HepG2 (cell line): ENCODE measurements around the gene PTK7. TPM values are rescaled to one million over a fixed set of nuclear protein-coding genes. Genes with fewer than 3 reads are reported as not detected.

ENCODE experiments used
- ASH2L ChIP-seq: fragments of 300-600, 200-600 bp; sonication (generic); IDR thresholded peaks from 2 replicates; pipeline ENCODE4 v1.7.0; 2017; ENCODE audit warnings: low read depth, mild to moderate bottlenecking, moderate library complexity, mixed read lengths, low read length; ENCODE audit not compliant: insufficient read length
- ATF1 ChIP-seq: IDR thresholded peaks from 2 replicates; pipeline ENCODE4 v1.6.1; 2016; ENCODE audit warnings: mild to moderate bottlenecking, control low read depth
- IRX3 ChIP-seq: sonication (generic); formaldehyde crosslinking; IDR thresholded peaks from 2 replicates; pipeline ENCODE4 v1.8.1; 2023; ENCODE audit warnings: mild to moderate bottlenecking, low read depth, missing genetic modification reagents, borderline replicate concordance
- KLF13 ChIP-seq: sonication (generic); formaldehyde crosslinking; IDR thresholded peaks from 2 replicates; pipeline ENCODE4 v1.4.0; 2020; ENCODE audit warnings: mild to moderate bottlenecking, missing genetic modification reagents
- MED13 ChIP-seq: sonication (generic); formaldehyde crosslinking; IDR thresholded peaks from 2 replicates; pipeline ENCODE4 v1.5.0; 2020; ENCODE audit warnings: missing genetic modification reagents
- MIXL1 ChIP-seq: IDR thresholded peaks from 2 replicates; pipeline ENCODE4 v1.6.1; 2016
- NFE2 ChIP-seq: sonication (generic); formaldehyde crosslinking; IDR thresholded peaks from 2 replicates; pipeline ENCODE4 v1.4.0; 2020; ENCODE audit warnings: missing genetic modification reagents
- NPAS2 ChIP-seq: sonication (generic); formaldehyde crosslinking; IDR thresholded peaks from 2 replicates; pipeline ENCODE4 v1.8.0; 2022; ENCODE audit warnings: mild to moderate bottlenecking, missing genetic modification reagents, borderline replicate concordance
- NR0B2 ChIP-seq: sonication (generic); formaldehyde crosslinking; IDR thresholded peaks from 2 replicates; pipeline ENCODE4 v1.4.0; 2020; ENCODE audit warnings: mild to moderate bottlenecking, missing genetic modification reagents
- PHF5A ChIP-seq: IDR thresholded peaks from one replicate; pipeline ENCODE4 v1.6.1; 2018; ENCODE audit warnings: low read depth, missing genetic modification reagents; ENCODE audit not compliant: unreplicated experiment
- PPARG ChIP-seq: conservative IDR thresholded peaks from 2 replicates; pipeline ENCODE4 v1.6.1; 2016; ENCODE audit warnings: missing biosample characterization, missing genetic modification reagents
- SALL2 ChIP-seq: sonication (generic); formaldehyde crosslinking; IDR thresholded peaks from 2 replicates; pipeline ENCODE4 v1.8.1; 2023; ENCODE audit warnings: mild to moderate bottlenecking, missing genetic modification reagents, inconsistent platforms
- SETDB1 ChIP-seq: sonication (generic); formaldehyde crosslinking; IDR thresholded peaks from 2 replicates; pipeline ENCODE4 v1.5.1; 2020; ENCODE audit warnings: missing genetic modification reagents, mild to moderate bottlenecking, borderline replicate concordance
- SMC3 ChIP-seq: IDR thresholded peaks from 2 replicates; pipeline ENCODE4 v1.6.1; 2011; ENCODE audit warnings: low read length, improper control_type of control experiment
- YY1 ChIP-seq: IDR thresholded peaks from 2 replicates; pipeline ENCODE4 v1.6.1; 2011; ENCODE audit warnings: low read length, low read depth, moderate library complexity, mild to moderate bottlenecking; ENCODE audit not compliant: insufficient read depth, insufficient replicate concordance
- ZNF225 ChIP-seq: sonication (generic); formaldehyde crosslinking; IDR thresholded peaks from 2 replicates; pipeline ENCODE4 v1.4.0; 2020; ENCODE audit warnings: mild to moderate bottlenecking, missing genetic modification reagents
- ZNF44 ChIP-seq: sonication (generic); formaldehyde crosslinking; IDR thresholded peaks from 2 replicates; pipeline ENCODE4 v1.5.1; 2020; ENCODE audit warnings: mild to moderate bottlenecking, missing genetic modification reagents
- ZNF570 ChIP-seq: sonication (generic); formaldehyde crosslinking; IDR thresholded peaks from 2 replicates; pipeline ENCODE4 v1.4.0; 2020; ENCODE audit warnings: mild to moderate bottlenecking, missing genetic modification reagents, borderline replicate concordance
- ZNF572 ChIP-seq: sonication (generic); formaldehyde crosslinking; IDR thresholded peaks from 2 replicates; pipeline ENCODE4 v1.5.1; 2020; ENCODE audit warnings: mild to moderate bottlenecking, missing genetic modification reagents
- ZNF7 ChIP-seq: IDR thresholded peaks from 2 replicates; pipeline ENCODE4 v1.6.1; 2016; ENCODE audit warnings: missing biosample characterization, missing genetic modification reagents
- ZNF724P ChIP-seq: sonication (generic); formaldehyde crosslinking; IDR thresholded peaks from 2 replicates; pipeline ENCODE4 v1.8.0; 2022; ENCODE audit warnings: missing genetic modification reagents, borderline replicate concordance
- ZNF737 ChIP-seq: sonication (generic); formaldehyde crosslinking; IDR thresholded peaks from 2 replicates; pipeline ENCODE4 v1.5.0; 2020; ENCODE audit warnings: missing genetic modification reagents, mild to moderate bottlenecking, borderline replicate concordance
- ZNF772 ChIP-seq: sonication (generic); formaldehyde crosslinking; IDR thresholded peaks from 2 replicates; pipeline ENCODE4 v1.5.0; 2020; ENCODE audit warnings: mild to moderate bottlenecking, missing genetic modification reagents
- ZNF781 ChIP-seq: sonication (generic); formaldehyde crosslinking; IDR thresholded peaks from 2 replicates; pipeline ENCODE4 v1.5.1; 2020; ENCODE audit warnings: borderline replicate concordance, mild to moderate bottlenecking, missing genetic modification reagents; ENCODE audit errors: not compliant biosample characterization
- ZNF839 ChIP-seq: sonication (generic); formaldehyde crosslinking; IDR thresholded peaks from 2 replicates; pipeline ENCODE4 v1.4.0; 2020; ENCODE audit warnings: missing genetic modification reagents, mild to moderate bottlenecking, borderline replicate concordance
- polyA plus RNA-seq, 8 experiments: library from polyadenylated mRNA; depleted of rRNA in 3 of 8; stranded (reverse) in 7 of 8; unstranded in 1 of 8; fragments of >200 nt; fragmentation: Illumina TruSeq in 4 of 8; extraction: Trizol in 4 of 8; gene quantifications; 2 replicates each; pipeline versions ENCODE4 v1.2.1 to v1.2.3, GENCODE V29; 2011 to 2016; ENCODE audit warnings: low read depth in 4 of 8, missing spikeins in 1 of 8, mixed read lengths in 1 of 8; ENCODE audit not compliant: insufficient read depth in 1 of 8
- total RNA-seq, 5 experiments: library from RNA; depleted of rRNA; stranded (reverse); fragments of >200 nt; fragmentation: Illumina TruSeq; extraction: Trizol; gene quantifications; 2 replicates each; pipeline ENCODE4 v1.2.3, GENCODE V29; 2016; ENCODE audit warnings: low read depth in 1 of 5
- TF ChIP-seq, protein P1 (sequence below): sonication (generic); formaldehyde crosslinking; IDR thresholded peaks from 2 replicates; pipeline ENCODE4 v1.8.0; 2022; ENCODE audit warnings: mild to moderate bottlenecking, missing genetic modification reagents, borderline replicate concordance
- TF ChIP-seq, protein P2 (sequence below): sonication (generic); formaldehyde crosslinking; IDR thresholded peaks from 2 replicates; pipeline ENCODE4 v1.5.1; 2020; ENCODE audit warnings: mild to moderate bottlenecking, moderate library complexity, missing genetic modification reagents
- TF ChIP-seq, protein P3 (sequence below): sonication (generic); formaldehyde crosslinking; IDR thresholded peaks from 2 replicates; pipeline ENCODE4 v1.4.0; 2020; ENCODE audit warnings: missing genetic modification reagents

Gene PTK7
- total and polyA plus RNA-seq, 2 of the 13 experiments (the other 11 are each of a cell fraction or from before 2014, with no cell fraction given): 98.5 to 99.8 TPM

GRCh38 chr6:43070028-43070632 is 6.0 kb upstream of the PTK7 start (continued):
- no peak for TF ChIP-seq NPAS2
- no peak for TF ChIP-seq ZNF781
- TF ChIP-seq ZNF7 (CRISPR knock-in tag): no peak
- TF ChIP-seq, protein P1, sequence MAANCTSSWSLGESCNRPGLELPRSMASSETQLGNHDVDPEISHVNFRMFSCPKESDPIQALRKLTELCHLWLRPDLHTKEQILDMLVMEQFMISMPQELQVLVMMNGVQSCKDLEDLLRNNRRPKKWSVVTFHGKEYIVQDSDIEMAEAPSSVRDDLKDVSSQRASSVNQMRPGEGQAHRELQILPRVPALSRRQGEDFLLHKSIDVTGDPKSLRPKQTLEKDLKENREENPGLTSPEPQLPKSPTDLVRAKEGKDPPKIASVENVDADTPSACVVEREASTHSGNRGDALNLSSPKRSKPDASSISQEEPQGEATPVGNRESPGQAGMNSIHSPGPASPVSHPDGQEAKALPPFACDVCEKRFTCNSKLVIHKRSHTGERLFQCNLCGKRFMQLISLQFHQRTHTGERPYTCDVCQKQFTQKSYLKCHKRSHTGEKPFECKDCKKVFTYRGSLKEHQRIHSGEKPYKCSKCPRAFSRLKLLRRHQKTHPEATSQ (CRISPR knock-in tag): no peak
- TF ChIP-seq MED13 (CRISPR knock-in tag): no peak
- TF ChIP-seq NR0B2 (CRISPR knock-in tag): no peak
- TF ChIP-seq KLF13 (CRISPR knock-in tag): 0 out of 2 replicates have a peak, but pooled peaks have one; percentile 62
- TF ChIP-seq SALL2 (CRISPR knock-in tag): no peak
- TF ChIP-seq ASH2L: no peak
- TF ChIP-seq ZNF839 (CRISPR knock-in tag): peak; percentile 59; the same call in 1 of the 2 replicates
- no peak for TF ChIP-seq PHF5A
- peak; percentile 51; the same call in 1 of the 2 replicates for TF ChIP-seq ZNF572
- TF ChIP-seq ZNF44 (CRISPR knock-in tag): no peak
- TF ChIP-seq ZNF225 (CRISPR knock-in tag): 0 out of 2 replicates have a peak, but pooled peaks have one; percentile 35
- no peak for TF ChIP-seq ATF1 (CRISPR knock-in tag)
- no peak for TF ChIP-seq SETDB1 (CRISPR knock-in tag)
- peak; percentile 95 for TF ChIP-seq SMC3
- TF ChIP-seq ZNF772 (CRISPR knock-in tag): no peak
- TF ChIP-seq NFE2 (CRISPR knock-in tag): no peak
- TF ChIP-seq, protein P2, sequence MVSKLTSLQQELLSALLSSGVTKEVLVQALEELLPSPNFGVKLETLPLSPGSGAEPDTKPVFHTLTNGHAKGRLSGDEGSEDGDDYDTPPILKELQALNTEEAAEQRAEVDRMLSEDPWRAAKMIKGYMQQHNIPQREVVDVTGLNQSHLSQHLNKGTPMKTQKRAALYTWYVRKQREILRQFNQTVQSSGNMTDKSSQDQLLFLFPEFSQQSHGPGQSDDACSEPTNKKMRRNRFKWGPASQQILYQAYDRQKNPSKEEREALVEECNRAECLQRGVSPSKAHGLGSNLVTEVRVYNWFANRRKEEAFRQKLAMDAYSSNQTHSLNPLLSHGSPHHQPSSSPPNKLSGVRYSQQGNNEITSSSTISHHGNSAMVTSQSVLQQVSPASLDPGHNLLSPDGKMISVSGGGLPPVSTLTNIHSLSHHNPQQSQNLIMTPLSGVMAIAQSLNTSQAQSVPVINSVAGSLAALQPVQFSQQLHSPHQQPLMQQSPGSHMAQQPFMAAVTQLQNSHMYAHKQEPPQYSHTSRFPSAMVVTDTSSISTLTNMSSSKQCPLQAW (CRISPR knock-in tag): no peak
- TF ChIP-seq YY1: peak; percentile 18
- TF ChIP-seq ZNF724P (CRISPR knock-in tag): no peak
- TF ChIP-seq MIXL1 (CRISPR knock-in tag): no peak
- no peak for TF ChIP-seq ZNF570 (CRISPR knock-in tag)
- no peak for TF ChIP-seq ZNF737 (CRISPR knock-in tag)
- TF ChIP-seq IRX3 (CRISPR knock-in tag): no peak
- 0 out of 2 replicates have a peak, but pooled peaks have one; percentile 14 for TF ChIP-seq PPARG (CRISPR knock-in tag)
- TF ChIP-seq, protein P3, sequence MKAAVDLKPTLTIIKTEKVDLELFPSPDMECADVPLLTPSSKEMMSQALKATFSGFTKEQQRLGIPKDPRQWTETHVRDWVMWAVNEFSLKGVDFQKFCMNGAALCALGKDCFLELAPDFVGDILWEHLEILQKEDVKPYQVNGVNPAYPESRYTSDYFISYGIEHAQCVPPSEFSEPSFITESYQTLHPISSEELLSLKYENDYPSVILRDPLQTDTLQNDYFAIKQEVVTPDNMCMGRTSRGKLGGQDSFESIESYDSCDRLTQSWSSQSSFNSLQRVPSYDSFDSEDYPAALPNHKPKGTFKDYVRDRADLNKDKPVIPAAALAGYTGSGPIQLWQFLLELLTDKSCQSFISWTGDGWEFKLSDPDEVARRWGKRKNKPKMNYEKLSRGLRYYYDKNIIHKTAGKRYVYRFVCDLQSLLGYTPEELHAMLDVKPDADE (CRISPR knock-in tag): no peak
